Kidney epithelial cell (primary cell): ENCODE results near the gene ATP11A. TPM values are rescaled to one million over a fixed set of nuclear protein-coding genes. Genes with fewer than 3 reads are reported as not detected.

ENCODE experiments used
- DNase-seq: peaks from one replicate; pipeline ENCODE4 v3.0.0-alpha.2; 2010; ENCODE audit warnings: low read depth
- H3K27me3 ChIP-seq: 2 replicates; pipeline ENCODE4 v1.6.0; 2011; ENCODE audit warnings: low read length; ENCODE audit not compliant: control insufficient read depth, insufficient read depth
- H3K36me3 ChIP-seq: 2 replicates; pipeline ENCODE4 v1.5.1; 2011; ENCODE audit warnings: low read length; ENCODE audit not compliant: control insufficient read depth, insufficient read depth
- H3K4me3 ChIP-seq: 2 replicates; pipeline ENCODE4 v1.5.1; 2011; ENCODE audit warnings: low read depth, mild to moderate bottlenecking, control low read depth, low read length
- CTCF ChIP-seq: IDR thresholded peaks from 2 replicates; pipeline ENCODE4 v1.5.1; 2011; ENCODE audit warnings: mild to moderate bottlenecking, moderate library complexity, low read length, control low read depth, inconsistent platforms; ENCODE audit not compliant: insufficient read depth, poor library complexity, severe bottlenecking
- total RNA-seq: library from RNA; depleted of rRNA; stranded (reverse); fragments of >200 nt; gene quantifications from 2 replicates; pipeline ENCODE4 v1.2.3, GENCODE V29; 2015

ATP11A gene
- total RNA-seq, 1 donor from 2014 or later: 31.5 TPM

DNA sequence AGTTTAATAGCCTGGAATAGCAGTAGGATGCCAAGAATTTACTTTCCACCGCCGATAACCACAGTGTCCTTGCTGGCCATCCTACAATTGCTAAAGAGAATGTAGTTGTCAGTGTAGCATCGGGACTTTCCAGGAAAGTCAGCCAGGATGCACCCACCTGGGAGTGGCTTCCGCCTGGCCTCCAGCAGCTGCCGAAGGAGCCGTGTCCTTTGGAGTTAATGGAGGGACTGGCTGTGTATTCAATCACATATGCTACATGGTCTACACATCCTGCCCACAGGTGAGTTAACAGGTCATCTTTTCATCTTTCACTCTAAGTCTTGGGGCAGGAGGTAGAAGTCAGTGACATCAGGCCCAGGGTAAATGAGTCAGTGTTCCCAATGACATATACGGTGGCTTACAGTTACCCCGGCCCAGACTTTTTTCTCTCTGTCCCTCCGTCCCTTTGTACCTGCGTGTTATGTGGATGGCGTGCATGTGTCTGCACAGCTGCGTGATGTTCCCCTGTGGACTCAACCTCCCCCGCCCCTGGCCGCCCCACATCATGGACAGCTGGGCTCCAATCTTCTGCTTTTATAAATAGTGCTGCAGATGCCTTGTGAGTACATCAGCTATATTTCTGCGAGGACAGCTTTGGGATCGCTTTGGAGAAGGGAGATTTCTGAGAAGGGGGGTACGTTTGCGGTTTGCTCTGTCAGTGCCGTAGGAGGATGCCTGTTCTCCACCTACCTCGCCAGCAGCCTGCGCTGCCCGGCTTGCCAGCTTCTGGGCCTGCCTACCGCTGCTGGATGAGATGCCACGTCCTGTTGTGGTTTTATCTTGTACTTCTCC is 63.1 kb downstream of the ATP11A start:
- no peak overlapping the region for H3K4me3 ChIP-seq
- DNase-seq: no peak
- H3K27me3 ChIP-seq: no peaks in the 10 kb centered on the region
- no peak for TF ChIP-seq CTCF
- no peaks in the 10 kb centered on the region for H3K36me3 ChIP-seq

- no peak for DNase-seq
- no peaks in the 10 kb centered on the region for H3K27me3 ChIP-seq
- no peak overlapping the region for H3K4me3 ChIP-seq
- TF ChIP-seq CTCF: no peak
- no peaks in the 10 kb centered on the region for H3K36me3 ChIP-seq
Observed at GRCh38 chr13:112753833-112754232, 64.0 kb downstream of the ATP11A start.

DNA sequence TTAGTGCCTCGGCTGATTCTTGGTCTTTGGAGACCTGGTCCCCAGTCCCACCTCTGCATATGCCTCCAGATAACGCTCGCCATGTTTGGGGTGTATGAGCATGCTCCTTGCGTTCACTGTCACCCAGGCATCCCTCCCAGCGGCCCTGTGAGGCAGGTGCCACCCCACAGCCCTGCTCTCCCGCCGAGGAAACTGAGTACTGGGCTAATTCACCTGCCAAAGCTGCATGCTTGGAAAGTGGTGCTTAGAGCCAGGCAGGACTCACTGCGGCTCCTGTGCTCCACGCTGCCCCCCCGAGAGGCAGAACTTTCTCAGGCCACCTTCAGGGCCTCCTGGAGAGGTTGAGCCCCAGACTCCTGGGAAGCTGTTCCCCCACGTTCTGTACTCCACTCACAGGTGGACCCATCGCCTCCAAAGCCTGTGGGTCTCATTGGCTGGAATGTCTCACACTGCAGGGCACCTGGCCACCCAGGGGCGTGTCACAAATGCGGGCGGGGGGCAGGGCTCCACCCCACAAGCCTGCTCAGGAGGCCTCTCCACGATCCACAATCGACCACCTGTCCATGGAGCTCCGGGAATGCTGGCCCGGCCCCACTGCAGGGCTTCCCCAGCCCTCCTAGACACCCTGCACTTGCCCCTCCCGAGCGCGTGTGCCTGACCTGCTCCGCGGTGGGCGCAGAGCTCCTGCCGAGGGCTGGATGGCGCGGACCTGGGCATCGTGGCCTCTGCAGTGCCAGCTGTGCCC is 64.6 kb downstream of the ATP11A start:
- TF ChIP-seq CTCF: no peak
- Histone ChIP-seq H3K27me3 (no peaks in the 10 kb centered on the region), H3K4me3 (no peak overlapping the region), H3K36me3 (no peaks in the 10 kb centered on the region)
- DNase-seq: no peak

DNA sequence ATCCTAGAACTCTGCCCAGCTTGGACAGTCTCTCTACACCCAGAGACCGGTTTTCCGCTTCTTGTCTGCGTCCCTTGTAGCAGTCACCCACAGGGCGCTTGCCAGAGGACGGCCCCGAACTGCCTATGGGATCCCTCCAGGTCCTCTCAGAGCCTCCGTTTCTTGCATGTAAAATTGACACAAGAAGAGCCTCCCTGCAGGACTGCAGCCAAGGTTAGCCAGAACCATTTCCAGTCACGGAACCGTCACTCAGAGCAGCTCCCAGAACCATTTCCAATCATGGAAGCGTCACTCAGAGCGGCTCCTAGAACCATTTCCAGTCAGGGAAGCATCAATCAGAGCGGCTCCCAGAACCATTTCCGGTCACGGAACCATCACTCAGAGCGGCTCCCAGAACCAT is 65.5 kb downstream of the ATP11A start:
- H3K4me3 ChIP-seq: no peak overlapping the region
- H3K27me3 ChIP-seq: no peaks in the 10 kb centered on the region
- no peaks in the 10 kb centered on the region for H3K36me3 ChIP-seq
- no peak for DNase-seq
- no peak for TF ChIP-seq CTCF

GRCh38 chr13:112756081-112756480 is 66.2 kb downstream of the ATP11A start:
- TF ChIP-seq CTCF: no peak
- Histone ChIP-seq H3K36me3 (no peaks in the 10 kb centered on the region), H3K27me3 (no peaks in the 10 kb centered on the region), H3K4me3 (no peak overlapping the region)
- no peak for DNase-seq

DNA sequence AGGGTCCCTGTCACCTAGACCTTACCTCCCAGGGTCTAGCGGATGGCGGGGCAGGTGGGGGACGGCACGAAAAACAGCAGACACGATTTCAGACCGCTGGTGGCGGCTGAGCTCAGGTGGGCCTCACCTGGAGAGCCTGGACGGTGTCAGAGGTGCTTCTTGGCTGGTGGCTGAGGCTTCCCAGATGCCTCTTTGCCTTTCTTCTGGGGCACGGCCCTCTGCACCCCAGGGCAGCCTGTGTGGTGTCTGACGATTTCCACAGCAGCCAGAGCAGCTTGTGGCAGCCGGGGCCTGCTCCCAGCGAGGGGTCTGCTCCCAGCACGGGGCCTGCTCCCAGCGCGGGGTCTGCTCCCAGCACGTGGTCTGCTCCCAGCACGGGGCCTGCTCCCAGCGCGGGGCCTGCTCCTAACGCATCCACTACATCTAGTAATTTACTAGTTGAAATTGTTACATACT is 66.7 kb downstream of the ATP11A start:
- Histone ChIP-seq H3K27me3 (no peaks in the 10 kb centered on the region), H3K36me3 (no peaks in the 10 kb centered on the region), H3K4me3 (no peak overlapping the region)
- DNase-seq: no peak
- TF ChIP-seq CTCF: no peak
